ENCODE data around the gene CREB3L1.

CREB3L1 gene

GRCh38 chr11:46286789-46287188 lies 9.3 kb downstream of the CREB3L1 start:
- H3K27me3 ChIP-seq (ENCODE audit: control insufficient read depth, insufficient read depth, low read length, poor library complexity, severe bottlenecking) = no peaks in the 10 kb centered on the region
- no peak overlapping the region for H3K27ac ChIP-seq (ENCODE audit: insufficient read depth, low read depth, low read length, poor library complexity, severe bottlenecking)
- H3K9me3 ChIP-seq (ENCODE audit: control insufficient read depth, low read length) = no peaks in the 10 kb centered on the region
- no peak overlapping the region for H3K4me3 ChIP-seq (ENCODE audit: insufficient read depth, low read depth, low read length)
- H3K4me1 ChIP-seq (ENCODE audit: control insufficient read depth, insufficient read depth, low read length) = peaks cover 19% of the 10 kb centered on the region
- no peaks in the 10 kb centered on the region for H3K36me3 ChIP-seq (ENCODE audit: control insufficient read depth, insufficient read depth, low read length)
- WGBS, 2 experiments = 92 to 94% methylated on average over 5 of the region's 5 CpGs

- no peaks in the 10 kb centered on the region for H3K27me3 ChIP-seq (ENCODE audit: control insufficient read depth, insufficient read depth, low read length, poor library complexity, severe bottlenecking)
- H3K4me1 ChIP-seq (ENCODE audit: control insufficient read depth, insufficient read depth, low read length) = peaks cover 31% of the 10 kb centered on the region
- no peak overlapping the region for H3K4me3 ChIP-seq (ENCODE audit: insufficient read depth, low read depth, low read length)
- H3K27ac ChIP-seq (ENCODE audit: insufficient read depth, low read depth, low read length, poor library complexity, severe bottlenecking) = no peak overlapping the region
- H3K9me3 ChIP-seq (ENCODE audit: control insufficient read depth, low read length) = no peaks in the 10 kb centered on the region
- H3K36me3 ChIP-seq (ENCODE audit: control insufficient read depth, insufficient read depth, low read length) = no peaks in the 10 kb centered on the region
- whole genome bisulfite sequencing, 2 experiments = 93 to 97% methylated on average over 5 of the region's 5 CpGs
Observed at GRCh38 chr11:46288451-46288850, 11.0 kb downstream of the CREB3L1 start.

- no peaks in the 10 kb centered on the region for H3K27me3 ChIP-seq (ENCODE audit: control insufficient read depth, insufficient read depth, low read length, poor library complexity, severe bottlenecking)
- no peak overlapping the region for H3K27ac ChIP-seq (ENCODE audit: insufficient read depth, low read depth, low read length, poor library complexity, severe bottlenecking)
- no peaks in the 10 kb centered on the region for H3K9me3 ChIP-seq (ENCODE audit: control insufficient read depth, low read length)
- WGBS, 2 experiments = 94 to 95% methylated on average over 2 of the region's 2 CpGs
- no peak overlapping the region for H3K4me3 ChIP-seq (ENCODE audit: insufficient read depth, low read depth, low read length)
- no peaks in the 10 kb centered on the region for H3K36me3 ChIP-seq (ENCODE audit: control insufficient read depth, insufficient read depth, low read length)
- peaks cover 46% of the 10 kb centered on the region for H3K4me1 ChIP-seq (ENCODE audit: control insufficient read depth, insufficient read depth, low read length)
Observed at GRCh38 chr11:46290011-46290410, 12.5 kb downstream of the CREB3L1 start.

GRCh38 chr11:46290598-46291309 lies 13.3 kb downstream of the CREB3L1 start:
- Histone ChIP-seq H3K4me1 (ENCODE audit: control insufficient read depth, insufficient read depth, low read length) (peaks cover 51% of the 10 kb centered on the region), H3K36me3 (ENCODE audit: control insufficient read depth, insufficient read depth, low read length) (no peaks in the 10 kb centered on the region), H3K4me3 (ENCODE audit: insufficient read depth, low read depth, low read length) (no peak overlapping the region), H3K27ac (ENCODE audit: insufficient read depth, low read depth, low read length, poor library complexity, severe bottlenecking) (peak overlapping the region; percentile 71), H3K27me3 (ENCODE audit: control insufficient read depth, insufficient read depth, low read length, poor library complexity, severe bottlenecking) (peaks cover 2% of the 10 kb centered on the region), H3K9me3 (ENCODE audit: control insufficient read depth, low read length) (no peaks in the 10 kb centered on the region)
- WGBS, 2 experiments = 49% methylated on average over 6 of the region's 6 CpGs

- H3K4me1 ChIP-seq (ENCODE audit: control insufficient read depth, insufficient read depth, low read length) = peaks cover 60% of the 10 kb centered on the region
- no peaks in the 10 kb centered on the region for H3K36me3 ChIP-seq (ENCODE audit: control insufficient read depth, insufficient read depth, low read length)
- no peak overlapping the region for H3K4me3 ChIP-seq (ENCODE audit: insufficient read depth, low read depth, low read length)
- peaks cover 10% of the 10 kb centered on the region for H3K27me3 ChIP-seq (ENCODE audit: control insufficient read depth, insufficient read depth, low read length, poor library complexity, severe bottlenecking)
- H3K9me3 ChIP-seq (ENCODE audit: control insufficient read depth, low read length) = no peaks in the 10 kb centered on the region
- WGBS, 2 experiments = 62 to 64% methylated on average over 10 of the region's 10 CpGs
- H3K27ac ChIP-seq (ENCODE audit: insufficient read depth, low read depth, low read length, poor library complexity, severe bottlenecking) = no peak overlapping the region
Observed at GRCh38 chr11:46291441-46292150, 14.1 kb downstream of the CREB3L1 start.

GRCh38 chr11:46293066-46293465 lies 15.6 kb downstream of the CREB3L1 start:
- Histone ChIP-seq H3K4me3 (ENCODE audit: insufficient read depth, low read depth, low read length) (no peak overlapping the region), H3K27ac (ENCODE audit: insufficient read depth, low read depth, low read length, poor library complexity, severe bottlenecking) (no peak overlapping the region), H3K4me1 (ENCODE audit: control insufficient read depth, insufficient read depth, low read length) (peaks cover 66% of the 10 kb centered on the region), H3K9me3 (ENCODE audit: control insufficient read depth, low read length) (no peaks in the 10 kb centered on the region), H3K27me3 (ENCODE audit: control insufficient read depth, insufficient read depth, low read length, poor library complexity, severe bottlenecking) (peaks cover 12% of the 10 kb centered on the region), H3K36me3 (ENCODE audit: control insufficient read depth, insufficient read depth, low read length) (no peaks in the 10 kb centered on the region)
- 91 to 94% methylated on average over 13 of the region's 13 CpGs for WGBS, 2 experiments

GRCh38 chr11:46293641-46294103 lies 16.2 kb downstream of the CREB3L1 start:
- WGBS, 2 experiments = 91% methylated on average over 9 of the region's 9 CpGs
- no peak overlapping the region for H3K4me3 ChIP-seq (ENCODE audit: insufficient read depth, low read depth, low read length)
- H3K9me3 ChIP-seq (ENCODE audit: control insufficient read depth, low read length) = no peaks in the 10 kb centered on the region
- H3K27ac ChIP-seq (ENCODE audit: insufficient read depth, low read depth, low read length, poor library complexity, severe bottlenecking) = no peak overlapping the region
- no peaks in the 10 kb centered on the region for H3K36me3 ChIP-seq (ENCODE audit: control insufficient read depth, insufficient read depth, low read length)
- H3K4me1 ChIP-seq (ENCODE audit: control insufficient read depth, insufficient read depth, low read length) = peaks cover 66% of the 10 kb centered on the region
- H3K27me3 ChIP-seq (ENCODE audit: control insufficient read depth, insufficient read depth, low read length, poor library complexity, severe bottlenecking) = peaks cover 12% of the 10 kb centered on the region

- peak overlapping the region; percentile 52 for H3K4me3 ChIP-seq (ENCODE audit: insufficient read depth, low read depth, low read length)
- peaks cover 66% of the 10 kb centered on the region for H3K4me1 ChIP-seq (ENCODE audit: control insufficient read depth, insufficient read depth, low read length)
- H3K9me3 ChIP-seq (ENCODE audit: control insufficient read depth, low read length) = no peaks in the 10 kb centered on the region
- peak overlapping the region; percentile 81 for H3K27ac ChIP-seq (ENCODE audit: insufficient read depth, low read depth, low read length, poor library complexity, severe bottlenecking)
- H3K27me3 ChIP-seq (ENCODE audit: control insufficient read depth, insufficient read depth, low read length, poor library complexity, severe bottlenecking) = peaks cover 12% of the 10 kb centered on the region
- H3K36me3 ChIP-seq (ENCODE audit: control insufficient read depth, insufficient read depth, low read length) = no peaks in the 10 kb centered on the region
- 26 to 29% methylated on average over 24 of the region's 24 CpGs for WGBS, 2 experiments
Observed at GRCh38 chr11:46294365-46295309, 17.2 kb downstream of the CREB3L1 start.

- peaks cover 12% of the 10 kb centered on the region for H3K27me3 ChIP-seq (ENCODE audit: control insufficient read depth, insufficient read depth, low read length, poor library complexity, severe bottlenecking)
- 2% methylated on average over 61 of the region's 61 CpGs for WGBS, 2 experiments
- peaks cover 59% of the 10 kb centered on the region for H3K4me1 ChIP-seq (ENCODE audit: control insufficient read depth, insufficient read depth, low read length)
- no peaks in the 10 kb centered on the region for H3K36me3 ChIP-seq (ENCODE audit: control insufficient read depth, insufficient read depth, low read length)
- peak overlapping the region; percentile 52 for H3K4me3 ChIP-seq (ENCODE audit: insufficient read depth, low read depth, low read length)
- H3K9me3 ChIP-seq (ENCODE audit: control insufficient read depth, low read length) = no peaks in the 10 kb centered on the region
- H3K27ac ChIP-seq (ENCODE audit: insufficient read depth, low read depth, low read length, poor library complexity, severe bottlenecking) = peak overlapping the region; percentile 81
Observed at GRCh38 chr11:46295312-46296058, 18.0 kb downstream of the CREB3L1 start.
